HG03521 (cell line): Measurements from ENCODE around the gene CDCA8.

Experiments used
- ATAC-seq: cut with Tn5 transposase; IDR thresholded peaks from one replicate; pipeline ENCODE4 v1.9.1; 2021; ENCODE audit warnings: mild to moderate bottlenecking, moderate library complexity; ENCODE audit not compliant: unreplicated experiment

Gene CDCA8

GRCh38 chr1:37714689-37715088, 22.4 kb downstream of the CDCA8 start:
- no peak for ATAC-seq

GRCh38 chr1:37716321-37716720, 24.0 kb downstream of the CDCA8 start:
- no peak for ATAC-seq

GRCh38 chr1:37717631-37718030, 25.3 kb downstream of the CDCA8 start:
- ATAC-seq, result no peak

- no peak for ATAC-seq
Observed at GRCh38 chr1:37718181-37718900, 26.0 kb downstream of the CDCA8 start.

GRCh38 chr1:37718901-37719571, 26.7 kb downstream of the CDCA8 start:
- no peak for ATAC-seq

GRCh38 chr1:37719572-37720195, 27.4 kb downstream of the CDCA8 start:
- ATAC-seq, result no peak

- ATAC-seq, result no peak
Observed at GRCh38 chr1:37720231-37721130, 28.2 kb downstream of the CDCA8 start.

- no peak for ATAC-seq
Observed at GRCh38 chr1:37721565-37721964, 29.2 kb downstream of the CDCA8 start.

- ATAC-seq, result no peak
Observed at GRCh38 chr1:37722181-37723071, 30.1 kb downstream of the CDCA8 start.

GRCh38 chr1:37723072-37723389, 30.7 kb downstream of the CDCA8 start:
- no peak for ATAC-seq

GRCh38 chr1:37723390-37724078, 31.2 kb downstream of the CDCA8 start:
- ATAC-seq, result no peak

GRCh38 chr1:37724575-37724974, 32.3 kb downstream of the CDCA8 start:
- no peak for ATAC-seq

- ATAC-seq, result no peak
Observed at GRCh38 chr1:37725851-37726613, 33.7 kb downstream of the CDCA8 start.

GRCh38 chr1:37726751-37727585, 34.7 kb downstream of the CDCA8 start:
- no peak for ATAC-seq

- ATAC-seq, result no peak
Observed at GRCh38 chr1:37728416-37728815, 36.1 kb downstream of the CDCA8 start.

- no peak for ATAC-seq
Observed at GRCh38 chr1:37730376-37730775, 38.1 kb downstream of the CDCA8 start.

GRCh38 chr1:37731312-37732019, 39.1 kb downstream of the CDCA8 start:
- no peak for ATAC-seq
